ENCODE data around the gene DDX1.

GRCh38 chr2:15665067-15665942 is 73.6 kb downstream of the DDX1 start:
- TF ChIP-seq, protein P1, sequence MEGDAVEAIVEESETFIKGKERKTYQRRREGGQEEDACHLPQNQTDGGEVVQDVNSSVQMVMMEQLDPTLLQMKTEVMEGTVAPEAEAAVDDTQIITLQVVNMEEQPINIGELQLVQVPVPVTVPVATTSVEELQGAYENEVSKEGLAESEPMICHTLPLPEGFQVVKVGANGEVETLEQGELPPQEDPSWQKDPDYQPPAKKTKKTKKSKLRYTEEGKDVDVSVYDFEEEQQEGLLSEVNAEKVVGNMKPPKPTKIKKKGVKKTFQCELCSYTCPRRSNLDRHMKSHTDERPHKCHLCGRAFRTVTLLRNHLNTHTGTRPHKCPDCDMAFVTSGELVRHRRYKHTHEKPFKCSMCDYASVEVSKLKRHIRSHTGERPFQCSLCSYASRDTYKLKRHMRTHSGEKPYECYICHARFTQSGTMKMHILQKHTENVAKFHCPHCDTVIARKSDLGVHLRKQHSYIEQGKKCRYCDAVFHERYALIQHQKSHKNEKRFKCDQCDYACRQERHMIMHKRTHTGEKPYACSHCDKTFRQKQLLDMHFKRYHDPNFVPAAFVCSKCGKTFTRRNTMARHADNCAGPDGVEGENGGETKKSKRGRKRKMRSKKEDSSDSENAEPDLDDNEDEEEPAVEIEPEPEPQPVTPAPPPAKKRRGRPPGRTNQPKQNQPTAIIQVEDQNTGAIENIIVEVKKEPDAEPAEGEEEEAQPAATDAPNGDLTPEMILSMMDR (IDR thresholded peaks at IDR 0.05), result no peak
- no peak for TF ChIP-seq POLR2AphosphoS5 (IDR thresholded peaks at IDR 0.05)
